ENCODE measurements around the gene IFITM2. TPM values are rescaled to one million over a fixed set of nuclear protein-coding genes. Genes with fewer than 3 reads are reported as not detected.
"Not testable (repeated sequence)": the region's sequence is repeated elsewhere in the genome, so short reads cannot be mapped to it uniquely, and the experiment has no call there.

IFITM2 gene
- total and polyA plus RNA-seq, 8 donors = 32.1 to 182 (median 98.1) TPM

DNA sequence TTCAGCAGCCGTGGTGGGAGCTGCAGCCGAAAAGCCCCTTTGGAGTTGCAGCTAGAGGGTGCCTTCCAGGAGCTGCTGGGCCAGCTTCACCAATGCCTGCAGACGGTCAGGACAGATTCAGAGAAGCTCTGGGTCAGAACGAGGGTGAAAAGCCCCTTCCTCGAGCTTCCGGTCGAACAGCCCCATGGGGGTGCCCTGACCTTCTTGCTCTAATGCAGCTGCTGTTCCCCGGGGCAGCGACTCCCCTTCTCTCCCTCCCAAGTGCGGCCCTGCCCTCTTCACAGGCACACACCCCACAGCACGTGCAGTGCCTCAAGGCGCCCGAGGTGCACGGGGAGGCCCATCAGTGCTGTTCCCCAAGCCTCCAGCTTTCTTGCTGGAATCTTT lies 22.7 kb downstream of the IFITM2 start:
- ATAC-seq (no peak), DNase-seq (no peak), FAIRE-seq (no peak)
- intact Hi-C loops (cut with DNase I) = no loop called here
- H3K27ac ChIP-seq = no peak overlapping the region
- TF ChIP-seq CTCF (IDR thresholded peaks at IDR 0.05) = no peak
- peaks cover 0 to 15% (median 7%) of the 10 kb centered on the region in 3 donors for H3K4me1 ChIP-seq
- WGBS, 2 donors = 70 to 77% methylated on average over 14 of the region's 14 CpGs
- H3K4me3 ChIP-seq = no peak overlapping the region
- H3K9me3 ChIP-seq = no peaks in the 10 kb centered on the region
- no peaks in the 10 kb centered on the region for H3K36me3 ChIP-seq
- H3K27me3 ChIP-seq = no peaks in the 10 kb centered on the region

- H3K27me3 ChIP-seq = no peaks in the 10 kb centered on the region
- no peaks in the 10 kb centered on the region for H3K9me3 ChIP-seq
- no peaks in the 10 kb centered on the region for H3K36me3 ChIP-seq
- no peak for FAIRE-seq
- no peak overlapping the region for H3K4me3 ChIP-seq
- intact Hi-C loops (cut with DNase I) = no loop called here
- peaks cover 0 to 15% (median 7%) of the 10 kb centered on the region in 3 donors for H3K4me1 ChIP-seq
- no peak for ATAC-seq
- WGBS, 2 donors = 77 to 86% methylated on average over 34 of the region's 34 CpGs
- DNase-seq = no peak
- no peak overlapping the region for H3K27ac ChIP-seq
- TF ChIP-seq CTCF (IDR thresholded peaks at IDR 0.05) = no peak
Observed at GRCh38 chr11:330694-331357, 23.2 kb downstream of the IFITM2 start.

DNA sequence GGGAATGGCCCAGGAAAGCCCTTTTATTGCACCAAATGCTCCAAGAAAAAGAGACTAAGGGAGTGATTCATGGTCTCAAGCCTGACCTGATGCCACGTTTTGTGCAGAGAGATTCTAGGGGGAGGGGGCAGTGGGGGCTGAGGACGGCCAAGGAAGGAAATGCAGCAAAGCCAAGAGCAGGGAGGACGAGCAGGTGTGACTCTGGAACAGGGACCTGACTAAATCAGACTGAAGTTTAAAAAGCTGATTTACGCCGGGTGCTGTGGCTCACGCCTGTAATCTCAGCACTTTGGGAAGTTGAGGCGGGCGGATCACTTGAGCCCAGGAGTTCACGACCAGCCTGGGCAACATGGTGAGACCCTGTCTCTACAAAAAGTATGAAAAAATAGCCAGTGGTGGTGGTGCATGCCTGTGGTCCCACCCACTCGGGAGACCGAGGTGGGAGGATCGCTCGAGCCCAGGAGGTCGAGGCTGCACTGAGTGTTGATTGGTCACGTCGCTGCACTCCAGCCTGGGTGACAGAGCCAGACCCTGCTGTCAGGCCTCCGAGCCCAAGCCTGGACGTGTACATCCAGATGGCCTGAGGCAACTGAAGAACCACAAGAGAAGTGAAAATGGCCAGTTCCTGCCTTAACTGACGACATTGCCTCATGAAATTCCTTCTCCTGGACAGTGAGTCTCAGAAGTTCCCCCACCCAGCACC lies 23.9 kb downstream of the IFITM2 start:
- H3K27ac ChIP-seq = no peak overlapping the region
- ATAC-seq (no peak), FAIRE-seq (no peak), DNase-seq (no peak)
- TF ChIP-seq CTCF (IDR thresholded peaks at IDR 0.05) = no peak
- no peaks in the 10 kb centered on the region for H3K9me3 ChIP-seq
- intact Hi-C loops (cut with DNase I) = no loop called here
- H3K4me1 ChIP-seq = peaks cover 0 to 10% (median 7%) of the 10 kb centered on the region in 3 donors
- WGBS, 2 donors = 77 to 84% methylated on average over 17 to 19 of the region's 19 CpGs
- H3K4me3 ChIP-seq = no peak overlapping the region
- H3K36me3 ChIP-seq = no peaks in the 10 kb centered on the region
- H3K27me3 ChIP-seq = no peaks in the 10 kb centered on the region

DNA sequence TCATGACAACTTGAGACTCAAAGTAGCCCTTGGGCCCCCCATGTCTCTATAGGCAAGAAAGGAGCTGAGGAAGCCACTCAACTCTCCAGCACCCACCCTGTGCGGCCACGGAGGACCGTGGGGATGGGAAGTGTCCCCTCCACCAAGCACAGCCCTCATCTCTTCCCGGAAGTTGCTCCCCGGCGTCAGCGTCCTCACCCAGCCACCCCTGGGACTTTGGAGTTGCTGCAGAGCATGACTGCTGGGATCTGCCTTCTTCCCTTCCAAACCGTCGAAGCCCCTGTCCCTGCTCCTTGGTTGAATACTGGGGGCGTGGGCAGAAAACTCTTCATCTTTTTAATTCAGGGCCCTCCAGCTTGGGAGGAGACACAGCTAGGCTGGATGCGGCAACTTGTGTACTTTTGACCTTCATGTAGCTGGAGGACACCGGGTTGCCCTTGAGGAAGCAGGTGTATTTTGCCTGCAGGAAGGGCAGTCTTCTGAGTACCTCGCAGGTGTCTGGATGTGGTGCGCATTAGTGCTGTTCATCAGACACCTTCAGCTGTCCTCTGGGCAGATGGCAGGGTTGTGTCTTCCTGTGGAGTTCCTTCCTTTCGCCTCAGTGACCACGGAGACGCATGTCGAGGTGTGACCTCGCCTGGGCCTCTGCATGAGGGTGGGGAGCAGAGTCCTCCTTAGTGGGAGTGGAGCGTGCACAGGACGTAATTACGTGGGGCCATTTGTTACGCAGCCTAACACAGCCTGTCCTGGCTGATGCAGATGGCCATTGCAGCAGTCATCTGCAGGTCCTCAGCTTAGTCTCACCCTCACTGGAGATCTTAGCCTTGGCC lies 25.2 kb downstream of the IFITM2 start:
- 83 to 87% methylated on average over 23 of the region's 23 CpGs for WGBS, 2 donors
- no peaks in the 10 kb centered on the region for H3K4me1 ChIP-seq
- H3K27ac ChIP-seq = no peak overlapping the region
- no peak overlapping the region for H3K4me3 ChIP-seq
- ATAC-seq = no peak
- intact Hi-C loops (cut with DNase I) = no loop called here
- H3K9me3 ChIP-seq = no peaks in the 10 kb centered on the region
- DNase-seq = no peak
- FAIRE-seq = no peak
- H3K27me3 ChIP-seq = no peaks in the 10 kb centered on the region
- H3K36me3 ChIP-seq = no peaks in the 10 kb centered on the region
- no peak for TF ChIP-seq CTCF (IDR thresholded peaks at IDR 0.05)

DNA sequence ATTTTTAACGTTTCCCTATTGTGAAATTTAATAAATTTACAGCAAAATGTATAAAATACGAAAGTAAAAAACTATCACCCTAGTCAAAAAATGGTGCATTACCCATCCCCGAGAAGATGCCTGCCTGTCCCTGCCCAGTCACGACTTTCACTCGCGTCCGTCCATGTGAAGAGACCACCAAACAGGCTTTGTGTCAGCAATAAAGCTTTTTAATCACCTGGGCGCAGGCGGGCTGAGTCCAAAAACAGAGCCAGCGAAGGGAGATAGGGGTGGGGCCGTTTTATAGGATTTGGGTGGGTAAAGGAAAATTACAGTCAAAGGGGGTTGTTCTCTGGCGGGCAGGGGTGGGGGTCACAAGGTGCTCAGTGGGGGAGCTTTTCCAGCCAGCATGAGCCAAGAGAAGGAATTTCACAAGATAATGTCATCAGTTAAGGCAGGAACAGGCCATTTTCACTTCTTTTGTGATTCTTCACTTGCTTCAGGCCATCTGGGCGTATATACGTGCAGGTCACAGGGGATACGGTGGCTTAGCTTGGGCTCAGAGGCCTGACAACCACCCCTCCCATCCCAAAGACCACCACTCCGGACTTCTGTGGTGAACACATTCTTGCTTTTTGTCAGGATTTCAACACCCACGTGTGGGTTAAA lies 26.1 kb downstream of the IFITM2 start:
- H3K4me3 ChIP-seq; H3K27me3 ChIP-seq; H3K9me3 ChIP-seq; FAIRE-seq; intact Hi-C loops (cut with DNase I); DNase-seq; H3K36me3 ChIP-seq; ATAC-seq; H3K4me1 ChIP-seq; H3K27ac ChIP-seq: not testable (repeated sequence)
- WGBS, 2 donors = 78 to 81% methylated on average over 17 of the region's 17 CpGs

Data from pancreas (tissue), 10 donors.